K562 (cell line): ENCODE results near the gene RFNG. TPM values are rescaled to one million over a fixed set of nuclear protein-coding genes. Genes with fewer than 3 reads are reported as not detected.

Source experiments
- ATAC-seq: fragments of 200-7000 bp; cut with Tn5 transposase; 3 replicates; pipeline ENCODE4 v1.9.1; 2020; ENCODE audit warnings: moderate library complexity
- BruUV-seq: library from RNA; stranded (reverse); fragments of 400-500 nt; replicated peaks from 2 replicates; lab custom pipeline; 2021; lab: Mats Ljungman, UMichigan
- CTCF ChIA-PET: fragments of 300-600 bp; formaldehyde crosslinking; extraction: SDS; loops from one replicate; lab custom pipeline; 2021; ENCODE audit warnings: low intra/inter-chr PET ratio; lab: Yijun Ruan, JAX
- POLR2A ChIA-PET: fragments of 300-600, 350-650 bp; sonication (Branson Sonifier 250); formaldehyde crosslinking; extraction: SDS; loops from one replicate; lab custom pipeline; 2021; ENCODE audit warnings: antibody characterized with exemption, inconsistent platforms; lab: Yijun Ruan, JAX
- DNase-seq, 4 experiments: peaks; one replicate each; pipeline versions ENCODE4 v3.0.0 to v3.0.0-alpha.2; 2011 to 2018; ENCODE audit warnings: low spot score in 3 of 4, mixed read lengths in 3 of 4; ENCODE audit errors: extremely low read depth in 1 of 4
- FAIRE-seq: peaks from 2 replicates; lab custom pipeline; 2011; peaks lifted over from hg19 to GRCh38; lab: Jason Lieb, UNC
- H2AFZ ChIP-seq: 2 replicates; pipeline ENCODE4 v1.6.0; 2011; ENCODE audit warnings: low read depth, low read length, control low read depth, inconsistent platforms
- H3K27ac ChIP-seq: fragments of 200-600 bp; 3 replicates; pipeline ENCODE4 v1.8.0; 2011; ENCODE audit warnings: low read depth, mild to moderate bottlenecking, control low read depth, inconsistent platforms, low read length, moderate library complexity, mixed read lengths; ENCODE audit errors: extremely low read depth
- H3K27me3 ChIP-seq, 2 experiments: fragments of 300-600 bp in 1 of 2; 2 replicates in 1 of 2; 3 replicates in 1 of 2; pipeline versions ENCODE4 v1.6.0 to v1.8.0; 2011; ENCODE audit warnings: inconsistent platforms in 2 of 2, low read length in 2 of 2, mild to moderate bottlenecking in 1 of 2, mixed read lengths in 1 of 2, moderate library complexity in 1 of 2; ENCODE audit not compliant: control insufficient read depth in 2 of 2, insufficient read depth in 2 of 2
- H3K36me3 ChIP-seq: fragments of 300-600 bp; 3 replicates; pipeline ENCODE4 v1.8.0; 2011; ENCODE audit warnings: mild to moderate bottlenecking, low read length, inconsistent platforms; ENCODE audit not compliant: control insufficient read depth, insufficient read depth
- H3K4me1 ChIP-seq, 2 experiments: fragments of 200-600 bp in 1 of 2; replicated peaks in 1 of 2; 2 replicates in 1 of 2; 3 replicates in 1 of 2; pipeline versions ENCODE4 v1.5.1 to v1.8.0; 2011; ENCODE audit warnings: inconsistent platforms in 2 of 2, low read length in 2 of 2, mild to moderate bottlenecking in 1 of 2, mixed read lengths in 1 of 2, moderate library complexity in 1 of 2; ENCODE audit not compliant: control insufficient read depth in 2 of 2, insufficient read depth in 2 of 2
- H3K4me2 ChIP-seq: 2 replicates; pipeline ENCODE4 v1.6.1; 2011; ENCODE audit warnings: low read length, control low read depth, inconsistent platforms, mixed read lengths; ENCODE audit not compliant: insufficient read depth
- H3K4me3 ChIP-seq: fragments of 200-600 bp; sonication (generic), shearing (Covaris generic); 2 replicates; pipeline ENCODE4 v1.5.1; 2016; ENCODE audit warnings: control low read depth, inconsistent platforms
- H3K79me2 ChIP-seq: fragments of 200-600 bp; 3 replicates; pipeline ENCODE4 v1.8.0; 2011; ENCODE audit warnings: low read length, inconsistent platforms; ENCODE audit not compliant: control insufficient read depth, insufficient read depth
- H3K9ac ChIP-seq, 2 experiments: 2 replicates each; pipeline versions ENCODE4 v1.6.0 to v1.6.1; 2011; ENCODE audit warnings: low read depth in 2 of 2, low read length in 2 of 2, control low read depth in 1 of 2, inconsistent platforms in 1 of 2, mild to moderate bottlenecking in 1 of 2, mixed read lengths in 1 of 2; ENCODE audit not compliant: insufficient read depth in 1 of 2
- H3K9me1 ChIP-seq: one replicate; pipeline ENCODE4 v1.6.0; 2011; ENCODE audit warnings: inconsistent platforms, mild to moderate bottlenecking, low read length, moderate library complexity; ENCODE audit not compliant: control insufficient read depth, insufficient read depth
- H3K9me3 ChIP-seq: replicated peaks from 2 replicates; pipeline ENCODE4 v1.5.1; 2011; ENCODE audit warnings: low read depth, low read length, inconsistent platforms; ENCODE audit not compliant: control insufficient read depth, insufficient read depth
- H4K20me1 ChIP-seq: replicated peaks from 2 replicates; pipeline ENCODE4 v1.6.1; 2011; ENCODE audit warnings: low read length, inconsistent platforms, mixed read lengths; ENCODE audit not compliant: control insufficient read depth, insufficient read depth
- ARID3A ChIP-seq: IDR thresholded peaks from 2 replicates; pipeline ENCODE4 v1.6.1; 2012; ENCODE audit warnings: low read depth, low read length, improper control_type of control experiment, borderline replicate concordance
- BCL6 ChIP-seq: fragments of 250-450 bp; sonication (Bioruptor Pico); IDR thresholded peaks from 2 replicates; pipeline ENCODE4 v1.4.0; 2020
- DMBX1 ChIP-seq: fragments of 250-450 bp; sonication (Bioruptor Pico); IDR thresholded peaks from 2 replicates; pipeline ENCODE4 v1.8.0; 2022; ENCODE audit warnings: inconsistent platforms, mild to moderate bottlenecking, moderate library complexity, borderline replicate concordance
- EZH2 ChIP-seq: IDR thresholded peaks from 2 replicates; pipeline ENCODE4 v1.6.1; 2012; ENCODE audit warnings: low read depth, mild to moderate bottlenecking, inconsistent platforms, low read length, borderline replicate concordance
- GATAD2B ChIP-seq: fragments of 450-650 bp; IDR thresholded peaks from 2 replicates; pipeline ENCODE4 v1.6.1; 2017; ENCODE audit warnings: mild to moderate bottlenecking, borderline replicate concordance
- MTA1 ChIP-seq: fragments of 450-650 bp; IDR thresholded peaks from 2 replicates; pipeline ENCODE4 v1.6.1; 2017; ENCODE audit warnings: borderline replicate concordance
- RFX7 ChIP-seq: fragments of 250-450 bp; sonication (Bioruptor Pico); IDR thresholded peaks from 2 replicates; pipeline ENCODE4 v1.5.1; 2021; ENCODE audit warnings: mild to moderate bottlenecking
- SRSF3 ChIP-seq: fragments of 200-400 bp; formaldehyde crosslinking; IDR thresholded peaks from 2 replicates; pipeline ENCODE4 v1.6.1; 2016; ENCODE audit warnings: mild to moderate bottlenecking, low read length, moderate library complexity; ENCODE audit not compliant: insufficient read depth
- STAT5B ChIP-seq: fragments of 250-450 bp; sonication (Bioruptor Pico); IDR thresholded peaks from 2 replicates; pipeline ENCODE4 v1.8.0; 2021; ENCODE audit warnings: mild to moderate bottlenecking, inconsistent platforms
- TRIM25 ChIP-seq: fragments of 450-650 bp; IDR thresholded peaks from 2 replicates; pipeline ENCODE4 v1.7.0; 2016; ENCODE audit warnings: borderline replicate concordance
- XRCC5 ChIP-seq: fragments of 200-400 bp; formaldehyde crosslinking; IDR thresholded peaks from 2 replicates; pipeline ENCODE4 v1.6.1; 2017; ENCODE audit warnings: low read depth, mild to moderate bottlenecking, low read length
- ZEB2 ChIP-seq: fragments of 450-650 bp; IDR thresholded peaks from 2 replicates; pipeline ENCODE4 v1.6.1; 2016
- ZFX ChIP-seq: sonication (generic); formaldehyde crosslinking; IDR thresholded peaks from 2 replicates; pipeline ENCODE4 v1.8.0; 2022; ENCODE audit warnings: mild to moderate bottlenecking, missing genetic modification reagents, moderate library complexity
- ZNF280B ChIP-seq: fragments of 250-450 bp; sonication (Bioruptor Pico); IDR thresholded peaks from 2 replicates; pipeline ENCODE4 v1.5.1; 2021; ENCODE audit warnings: mild to moderate bottlenecking
- ZNF780A ChIP-seq: fragments of 250-450 bp; sonication (Bioruptor Pico); IDR thresholded peaks from 2 replicates; pipeline ENCODE4 v1.5.0; 2021; ENCODE audit warnings: mild to moderate bottlenecking
- WGBS: fragments of 100-300 bp; shearing (Covaris generic); methylation state at CpG from one replicate; pipeline ENCODE4 v1.1.6; 2016; ENCODE audit warnings: low coverage, mixed read lengths; ENCODE audit not compliant: insufficient coverage; ENCODE audit errors: missing lambda C conversion rate; 5-methylcytosine and 5-hydroxymethylcytosine counted together
- in situ Hi-C: fragments of 300-500 bp; cut with MboI; formaldehyde crosslinking; loops from 4 replicates; pipeline ENCODE4 v1.15.0; 2018; ENCODE audit warnings: inconsistent platforms, mixed read lengths
- intact Hi-C: fragments of 100-400 bp; cut with micrococcal nuclease; formaldehyde crosslinking; loops from 2 replicates; pipeline ENCODE4 v1.14.2; 2022
- polyA plus RNA-seq, 8 experiments: library from polyadenylated mRNA; depleted of rRNA in 4 of 8; stranded (reverse) in 5 of 8; unstranded in 3 of 8; fragments of >200 nt; fragmentation: Nextera tagmentation in 2 of 8; fragmentation: Illumina TruSeq in 1 of 8; extraction: Ambion mirVana in 2 of 8; extraction: Trizol in 1 of 8; gene quantifications; 2 replicates each; pipeline versions ENCODE4 v1.2.1 to v1.2.3, GENCODE V29; 2011 to 2014; ENCODE audit warnings: inconsistent platforms in 1 of 8, missing spikeins in 1 of 8
- total RNA-seq, 7 experiments: library from RNA; depleted of rRNA in 6 of 7; stranded (reverse); fragments of >200 nt in 6 of 7; fragmentation: Illumina TruSeq in 2 of 7; extraction: Trizol in 2 of 7; gene quantifications; 2 replicates each; pipeline versions ENCODE4 v1.2.1 to v1.2.3, GENCODE V29; 2011 to 2021; ENCODE audit warnings: low replicate concordance in 1 of 7

The RFNG gene
- total and polyA plus RNA-seq, 9 of the 15 experiments (the other 6 are each of a cell fraction or from before 2014, with no cell fraction given) = 0.32 to 32.8 (median 9.5) TPM

GRCh38 chr17:82006468-82007227, 45.0 kb downstream of the RFNG start:
- no TSS peak for BruUV-seq
- Histone ChIP-seq H3K9ac (peak overlapping the region in 1 of 2 experiments; percentile 14; a peak in 1 of 4 replicates), H3K4me2 (no peak overlapping the region), H2AFZ (no peak overlapping the region), H3K36me3 (no peaks in the 10 kb centered on the region; the same call in 2 of the 3 replicates), H3K27me3 (no peaks in the 10 kb centered on the region), H3K27ac (no peak overlapping the region), H3K9me3 (no peaks in the 10 kb centered on the region), H3K79me2 (no peaks in the 10 kb centered on the region), H3K9me1 (peaks cover 3% of the 10 kb centered on the region), H4K20me1 (0 out of 2 replicates have a peak, but pooled peaks cover 4% of the 10 kb centered on the region), H3K4me3 (no peak overlapping the region), H3K4me1 (peaks cover 0 to 71% of the 10 kb centered on the region in 2 experiments; a peak in 1 of 5 replicates)
- POLR2A ChIA-PET = no interaction called here
- WGBS = 75% methylated on average over 19 of the region's 24 CpGs
- DNase-seq = no peak
- ATAC-seq = no peak
- FAIRE-seq = no peak
- CTCF ChIA-PET = no interaction called here
- intact Hi-C loops (no loop called here), in situ Hi-C loops (no loop called here)
- TF ChIP-seq BCL6 (CRISPR knock-in tag) (no peak), DMBX1 (CRISPR knock-in tag) (no peak), GATAD2B (no peak), MTA1 (no peak), TRIM25 (no peak), ZEB2 (no peak), ZNF280B (CRISPR knock-in tag) (no peak), STAT5B (CRISPR knock-in tag) (no peak), SRSF3 (no peak), ARID3A (no peak), EZH2 (no peak), XRCC5 (no peak), ZNF780A (CRISPR knock-in tag) (no peak), ZFX (CRISPR knock-in tag) (no peak), RFX7 (CRISPR knock-in tag) (no peak)
